Gastroesophageal sphincter (tissue), 4 donors: Measurements from ENCODE around the gene MGLL. TPM values are rescaled to one million over a fixed set of nuclear protein-coding genes. Genes with fewer than 3 reads are reported as not detected.

ENCODE experiments used
- ATAC-seq: fragments of 150-250 bp; one replicate; pipeline ENCODE4 v1.9.1; 2016; ENCODE audit warnings: mild to moderate bottlenecking, moderate library complexity
- H3K27ac ChIP-seq, 4 donors: fragments of 200-600 bp; sonication (generic) in 3 of 4; 1 replicate in 3 of 4; 2 replicates in 1 of 4; pipeline ENCODE4 v1.5.1; 2016 to 2019
- H3K27me3 ChIP-seq: fragments of 200-600 bp; sonication (generic); one replicate; pipeline ENCODE4 v1.5.1; 2019
- H3K36me3 ChIP-seq, 2 donors: fragments of 200-600 bp; sonication (generic); one replicate each; pipeline ENCODE4 v1.5.1; 2019; ENCODE audit warnings: control low read depth in 1 of 2
- H3K4me1 ChIP-seq, 3 donors: fragments of 200-600 bp; sonication (generic); 1 replicate in 2 of 3; 2 replicates in 1 of 3; pipeline ENCODE4 v1.5.1; 2016 to 2019; ENCODE audit warnings: control low read depth in 2 of 3
- H3K4me3 ChIP-seq, 2 donors: fragments of 200-600 bp; sonication (generic); one replicate each; pipeline ENCODE4 v1.5.1; 2019; ENCODE audit warnings: mild to moderate bottlenecking in 1 of 2, moderate library complexity in 1 of 2
- H3K9me3 ChIP-seq, 3 donors: fragments of 200-600 bp; sonication (generic); one replicate each; pipeline ENCODE4 v1.5.1; 2017 to 2019; ENCODE audit warnings: control low read depth in 2 of 3
- EP300 ChIP-seq: sonication (generic); formaldehyde crosslinking; IDR thresholded peaks from one replicate; pipeline ENCODE4 v1.6.1; 2017; ENCODE audit warnings: antibody characterized with exemption, mild to moderate bottlenecking
- POLR2A ChIP-seq, 2 donors: fragments of 450-650 bp; IDR thresholded peaks; one replicate each; pipeline ENCODE4 v1.6.1; 2017; ENCODE audit warnings: antibody characterized with exemption in 2 of 2, mild to moderate bottlenecking in 2 of 2, moderate library complexity in 1 of 2
- POLR2AphosphoS5 ChIP-seq: sonication (generic); formaldehyde crosslinking; IDR thresholded peaks from one replicate; pipeline ENCODE4 v1.6.1; 2017; ENCODE audit warnings: antibody characterized with exemption
- WGBS, 2 donors: methylation state at CpG; one replicate each; pipeline ENCODE4 v1.1.5; 2018; ENCODE audit warnings: low coverage in 1 of 2; 5-methylcytosine and 5-hydroxymethylcytosine counted together
- total RNA-seq, 4 donors: library from RNA; depleted of rRNA; stranded (reverse); fragments of >200 nt; gene quantifications; one replicate each; pipeline ENCODE4 v1.1.0, GENCODE V29; 2016
- TF ChIP-seq, protein P1 (sequence below), 4 experiments: fragments of 200-600 bp in 2 of 4; fragments of 450-650 bp in 2 of 4; sonication (generic) in 1 of 4; IDR thresholded peaks; one replicate each; pipeline ENCODE4 v1.5.1; 2017 to 2019; ENCODE audit warnings: antibody characterized with exemption in 4 of 4, mild to moderate bottlenecking in 2 of 4, moderate library complexity in 2 of 4

Gene MGLL
- total RNA-seq, 4 donors from 2014 or later = 39.2 to 171 (median 55.8) TPM

DNA sequence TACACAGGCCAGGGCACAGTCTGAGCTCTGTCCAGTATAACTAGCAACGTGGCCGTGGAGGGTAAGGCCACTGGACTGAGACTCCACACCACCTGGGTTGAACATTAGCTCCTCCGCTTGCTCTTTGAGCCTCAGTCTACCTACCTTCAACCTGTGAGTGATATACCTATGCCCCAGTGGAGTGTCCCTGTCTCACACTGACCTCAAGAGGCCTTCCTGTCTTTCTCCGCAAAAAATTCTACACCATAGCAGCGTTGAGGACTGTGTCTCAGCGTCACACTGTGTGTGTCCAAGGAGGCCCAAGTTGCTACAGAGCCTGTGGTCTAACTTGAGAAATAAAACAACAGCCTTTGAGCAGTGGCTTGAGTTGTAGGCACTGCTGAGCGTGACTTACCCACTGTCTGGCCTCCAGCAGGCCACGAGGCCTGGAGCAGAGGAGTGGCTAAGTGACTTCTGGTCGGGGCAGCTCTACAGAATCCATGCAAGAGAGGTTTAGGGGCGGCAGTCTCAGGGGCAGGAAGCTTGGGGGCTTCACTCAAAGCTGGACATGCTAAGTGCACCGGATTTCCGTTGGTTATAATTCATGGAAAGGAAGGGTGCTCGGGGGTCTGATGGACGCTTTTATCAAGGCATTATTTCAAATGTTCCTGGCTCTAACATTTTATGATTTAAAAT lies 2.0 kb upstream of the MGLL start:
- ATAC-seq = no peak
- H3K36me3 ChIP-seq = peaks cover 0 to under 1% of the 10 kb centered on the region in 2 donors

DNA sequence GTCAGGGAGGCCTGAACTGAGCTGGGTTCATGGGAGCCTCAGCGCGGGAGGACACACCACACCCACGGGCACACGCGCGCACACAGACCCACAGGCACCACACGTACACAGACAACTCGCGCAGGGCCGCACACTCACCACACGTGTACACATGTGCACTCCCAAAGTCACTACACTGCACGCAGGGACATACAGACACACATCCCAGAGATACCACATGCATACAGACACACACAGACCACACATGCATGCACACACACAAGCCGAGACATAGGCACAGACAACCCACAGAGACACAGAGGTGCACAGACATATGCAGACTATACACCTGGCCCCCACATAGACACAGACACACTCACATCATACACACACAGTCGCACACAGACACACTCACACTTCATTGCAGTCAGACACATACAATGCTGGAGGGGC lies 1.1 kb upstream of the MGLL start:
- no CpG with 5 or more reads among the region's 14 CpGs for WGBS, 2 donors
- Histone ChIP-seq H3K4me3 (peak overlapping the region; percentile 86 to 92), H3K27me3 (no peaks in the 10 kb centered on the region), H3K9me3 (peaks cover 0 to 6% (median 0%) of the 10 kb centered on the region in 3 donors), H3K36me3 (peaks cover 0 to 5% of the 10 kb centered on the region in 2 donors), H3K27ac (peak overlapping the region in 3 of 4 donors; percentile 89 to 94 (median 89)), H3K4me1 (peaks cover 3 to 47% (median 12%) of the 10 kb centered on the region in 3 donors)
- TF ChIP-seq, protein P1, sequence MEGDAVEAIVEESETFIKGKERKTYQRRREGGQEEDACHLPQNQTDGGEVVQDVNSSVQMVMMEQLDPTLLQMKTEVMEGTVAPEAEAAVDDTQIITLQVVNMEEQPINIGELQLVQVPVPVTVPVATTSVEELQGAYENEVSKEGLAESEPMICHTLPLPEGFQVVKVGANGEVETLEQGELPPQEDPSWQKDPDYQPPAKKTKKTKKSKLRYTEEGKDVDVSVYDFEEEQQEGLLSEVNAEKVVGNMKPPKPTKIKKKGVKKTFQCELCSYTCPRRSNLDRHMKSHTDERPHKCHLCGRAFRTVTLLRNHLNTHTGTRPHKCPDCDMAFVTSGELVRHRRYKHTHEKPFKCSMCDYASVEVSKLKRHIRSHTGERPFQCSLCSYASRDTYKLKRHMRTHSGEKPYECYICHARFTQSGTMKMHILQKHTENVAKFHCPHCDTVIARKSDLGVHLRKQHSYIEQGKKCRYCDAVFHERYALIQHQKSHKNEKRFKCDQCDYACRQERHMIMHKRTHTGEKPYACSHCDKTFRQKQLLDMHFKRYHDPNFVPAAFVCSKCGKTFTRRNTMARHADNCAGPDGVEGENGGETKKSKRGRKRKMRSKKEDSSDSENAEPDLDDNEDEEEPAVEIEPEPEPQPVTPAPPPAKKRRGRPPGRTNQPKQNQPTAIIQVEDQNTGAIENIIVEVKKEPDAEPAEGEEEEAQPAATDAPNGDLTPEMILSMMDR (IDR thresholded peaks at IDR 0.05) = no peak
- TF ChIP-seq POLR2A (IDR thresholded peaks at IDR 0.05) (no peak), EP300 (no peak), POLR2AphosphoS5 (no peak)
- ATAC-seq = no peak

More for the DNA sequence above, 2.0 kb upstream of the MGLL start:
- H3K9me3 ChIP-seq = peaks cover 0 to 14% (median 0%) of the 10 kb centered on the region in 3 donors
- H3K27me3 ChIP-seq = no peaks in the 10 kb centered on the region
- H3K27ac ChIP-seq = peak overlapping the region in 3 of 4 donors; percentile 89 to 94 (median 89)
- WGBS, 2 donors = 94 to 96% methylated on average over 5 to 6 of the region's 14 CpGs
- peaks cover 3 to 39% (median 12%) of the 10 kb centered on the region in 3 donors for H3K4me1 ChIP-seq
- no peak overlapping the region for H3K4me3 ChIP-seq
- TF ChIP-seq POLR2AphosphoS5 (no peak), POLR2A (IDR thresholded peaks at IDR 0.05) (no peak), EP300 (no peak)
- TF ChIP-seq, protein P1 (IDR thresholded peaks at IDR 0.05) = no peak

DNA sequence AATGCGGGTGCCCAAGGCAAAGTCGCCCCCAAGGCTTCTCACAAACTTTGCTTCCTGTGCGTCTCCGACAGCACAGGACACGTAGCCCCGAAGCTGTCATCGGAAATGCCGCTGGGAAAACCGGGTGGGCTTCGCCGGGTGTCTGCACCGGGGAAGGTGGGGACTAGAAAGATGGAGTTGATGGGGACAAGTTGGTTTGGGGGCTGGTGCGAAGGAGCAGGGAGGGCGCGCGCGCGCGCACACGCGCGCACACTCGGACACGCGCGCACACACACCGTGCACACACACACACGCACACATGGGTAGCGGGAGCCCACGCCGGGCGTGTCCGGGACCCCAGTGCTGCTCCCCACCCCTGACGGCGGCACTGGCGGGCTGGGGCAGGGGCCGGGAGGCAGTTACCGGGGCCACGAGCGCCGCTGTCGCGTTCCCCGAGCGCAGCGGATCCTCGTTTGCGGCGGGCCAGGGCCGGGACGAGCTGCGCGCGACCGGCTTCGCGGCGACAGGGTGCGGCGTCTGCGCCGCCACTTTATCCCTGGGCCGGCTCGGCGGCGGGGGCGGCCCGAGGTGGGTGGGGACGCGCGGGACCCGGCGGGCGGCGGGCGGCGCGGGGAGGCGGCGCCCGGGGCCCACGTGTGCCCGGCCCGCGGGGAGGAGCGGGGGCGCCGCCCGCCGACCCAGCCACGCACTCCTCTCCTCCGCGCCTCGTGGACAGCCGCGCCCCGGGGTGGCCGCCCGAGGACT lies 539 bp upstream of the MGLL start:
- ATAC-seq = peak; percentile 91
- H3K4me3 ChIP-seq = peak overlapping the region; percentile 86 to 92
- H3K36me3 ChIP-seq = peaks cover 0 to 5% of the 10 kb centered on the region in 2 donors
- TF ChIP-seq, protein P1 (IDR thresholded peaks at IDR 0.05) = peak in 3 of 4 experiments; percentile 62 to 78 (median 67)
- TF ChIP-seq POLR2AphosphoS5 (peak; percentile 20), EP300 (no peak), POLR2A (IDR thresholded peaks at IDR 0.05) (peak; percentile 41 to 49)
- H3K4me1 ChIP-seq = peaks cover 3 to 52% (median 12%) of the 10 kb centered on the region in 3 donors
- H3K27ac ChIP-seq = peak overlapping the region; percentile 68 to 94 (median 89)
- no CpG with 5 or more reads among the region's 99 CpGs for WGBS, 2 donors
- no peaks in the 10 kb centered on the region for H3K9me3 ChIP-seq
- H3K27me3 ChIP-seq = no peaks in the 10 kb centered on the region

DNA sequence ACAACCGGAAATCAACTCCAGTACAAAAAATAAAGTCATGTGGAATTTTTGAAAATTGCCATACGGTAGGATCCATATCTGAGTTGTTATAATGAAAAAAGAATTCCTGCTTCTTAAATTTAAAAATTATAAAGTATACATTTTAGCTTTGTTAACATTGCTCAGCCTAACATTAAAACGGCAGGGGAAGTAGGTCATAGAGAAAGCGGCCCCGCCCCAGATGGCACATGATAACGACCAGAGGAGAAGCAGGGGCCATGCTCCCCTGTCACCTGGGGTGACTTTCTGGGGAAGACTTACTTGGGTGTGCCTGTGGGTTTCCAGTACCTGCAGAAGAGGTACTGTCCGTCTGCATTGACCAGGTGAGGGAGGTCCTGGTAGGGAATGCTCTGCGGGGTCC lies 921 bp downstream of the MGLL start:
- H3K36me3 ChIP-seq = peaks cover 0 to 10% of the 10 kb centered on the region in 2 donors
- peaks cover 3 to 67% (median 17%) of the 10 kb centered on the region in 3 donors for H3K4me1 ChIP-seq
- no peak for ATAC-seq
- 36 to 39% methylated on average over 6 of the region's 8 CpGs for WGBS, 2 donors
- H3K27me3 ChIP-seq = no peaks in the 10 kb centered on the region
- TF ChIP-seq POLR2A (IDR thresholded peaks at IDR 0.05) (no peak), EP300 (no peak), POLR2AphosphoS5 (no peak)
- TF ChIP-seq, protein P1 (IDR thresholded peaks at IDR 0.05) = no peak
- H3K4me3 ChIP-seq = peak overlapping the region in 1 of 2 donors; percentile 92
- H3K27ac ChIP-seq = peak overlapping the region; percentile 68 to 94 (median 89)
- no peaks in the 10 kb centered on the region for H3K9me3 ChIP-seq
